Gastroesophageal sphincter (tissue), 4 donors: Measurements from ENCODE around the gene ABTB2. TPM values are rescaled to one million over a fixed set of nuclear protein-coding genes. Genes with fewer than 3 reads are reported as not detected.

Experiments
- ATAC-seq: fragments of 150-250 bp; one replicate; pipeline ENCODE4 v1.9.1; 2016; ENCODE audit warnings: mild to moderate bottlenecking, moderate library complexity
- H3K27ac ChIP-seq, 4 donors: fragments of 200-600 bp; sonication (generic) in 3 of 4; 1 replicate in 3 of 4; 2 replicates in 1 of 4; pipeline ENCODE4 v1.5.1; 2016 to 2019
- H3K27me3 ChIP-seq: fragments of 200-600 bp; sonication (generic); one replicate; pipeline ENCODE4 v1.5.1; 2019
- H3K36me3 ChIP-seq, 2 donors: fragments of 200-600 bp; sonication (generic); one replicate each; pipeline ENCODE4 v1.5.1; 2019; ENCODE audit warnings: control low read depth in 1 of 2
- H3K4me1 ChIP-seq, 3 donors: fragments of 200-600 bp; sonication (generic); 1 replicate in 2 of 3; 2 replicates in 1 of 3; pipeline ENCODE4 v1.5.1; 2016 to 2019; ENCODE audit warnings: control low read depth in 2 of 3
- H3K4me3 ChIP-seq, 2 donors: fragments of 200-600 bp; sonication (generic); one replicate each; pipeline ENCODE4 v1.5.1; 2019; ENCODE audit warnings: mild to moderate bottlenecking in 1 of 2, moderate library complexity in 1 of 2
- H3K9me3 ChIP-seq, 3 donors: fragments of 200-600 bp; sonication (generic); one replicate each; pipeline ENCODE4 v1.5.1; 2017 to 2019; ENCODE audit warnings: control low read depth in 2 of 3
- EP300 ChIP-seq: sonication (generic); formaldehyde crosslinking; IDR thresholded peaks from one replicate; pipeline ENCODE4 v1.6.1; 2017; ENCODE audit warnings: antibody characterized with exemption, mild to moderate bottlenecking
- POLR2A ChIP-seq, 2 donors: fragments of 450-650 bp; IDR thresholded peaks; one replicate each; pipeline ENCODE4 v1.6.1; 2017; ENCODE audit warnings: antibody characterized with exemption in 2 of 2, mild to moderate bottlenecking in 2 of 2, moderate library complexity in 1 of 2
- POLR2AphosphoS5 ChIP-seq: sonication (generic); formaldehyde crosslinking; IDR thresholded peaks from one replicate; pipeline ENCODE4 v1.6.1; 2017; ENCODE audit warnings: antibody characterized with exemption
- WGBS, 2 donors: methylation state at CpG; one replicate each; pipeline ENCODE4 v1.1.5; 2018; ENCODE audit warnings: low coverage in 1 of 2; 5-methylcytosine and 5-hydroxymethylcytosine counted together
- total RNA-seq, 4 donors: library from RNA; depleted of rRNA; stranded (reverse); fragments of >200 nt; gene quantifications; one replicate each; pipeline ENCODE4 v1.1.0, GENCODE V29; 2016
- TF ChIP-seq, protein P1 (sequence below), 4 experiments: fragments of 200-600 bp in 2 of 4; fragments of 450-650 bp in 2 of 4; sonication (generic) in 1 of 4; IDR thresholded peaks; one replicate each; pipeline ENCODE4 v1.5.1; 2017 to 2019; ENCODE audit warnings: antibody characterized with exemption in 4 of 4, mild to moderate bottlenecking in 2 of 4, moderate library complexity in 2 of 4

The ABTB2 gene
- total RNA-seq, 4 donors from 2014 or later: 4.1 to 11.0 (median 7.5) TPM

DNA sequence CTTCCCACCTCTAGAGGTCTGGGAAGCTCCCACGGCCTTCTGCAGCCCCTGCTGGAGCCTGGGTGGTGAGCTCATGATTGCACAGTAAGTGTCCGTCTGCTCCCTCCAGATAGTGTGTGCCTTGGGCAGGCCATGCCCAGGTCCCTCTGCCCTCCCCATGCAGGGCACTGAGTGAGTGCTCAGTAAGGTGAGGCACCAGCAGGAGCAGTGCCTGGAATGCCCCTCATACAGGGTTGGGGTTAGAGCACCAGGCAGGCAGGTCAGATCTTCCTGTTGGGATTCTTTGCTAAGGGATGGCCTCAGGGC lies 202.1 kb downstream of the ABTB2 start:
- TF ChIP-seq, protein P1, sequence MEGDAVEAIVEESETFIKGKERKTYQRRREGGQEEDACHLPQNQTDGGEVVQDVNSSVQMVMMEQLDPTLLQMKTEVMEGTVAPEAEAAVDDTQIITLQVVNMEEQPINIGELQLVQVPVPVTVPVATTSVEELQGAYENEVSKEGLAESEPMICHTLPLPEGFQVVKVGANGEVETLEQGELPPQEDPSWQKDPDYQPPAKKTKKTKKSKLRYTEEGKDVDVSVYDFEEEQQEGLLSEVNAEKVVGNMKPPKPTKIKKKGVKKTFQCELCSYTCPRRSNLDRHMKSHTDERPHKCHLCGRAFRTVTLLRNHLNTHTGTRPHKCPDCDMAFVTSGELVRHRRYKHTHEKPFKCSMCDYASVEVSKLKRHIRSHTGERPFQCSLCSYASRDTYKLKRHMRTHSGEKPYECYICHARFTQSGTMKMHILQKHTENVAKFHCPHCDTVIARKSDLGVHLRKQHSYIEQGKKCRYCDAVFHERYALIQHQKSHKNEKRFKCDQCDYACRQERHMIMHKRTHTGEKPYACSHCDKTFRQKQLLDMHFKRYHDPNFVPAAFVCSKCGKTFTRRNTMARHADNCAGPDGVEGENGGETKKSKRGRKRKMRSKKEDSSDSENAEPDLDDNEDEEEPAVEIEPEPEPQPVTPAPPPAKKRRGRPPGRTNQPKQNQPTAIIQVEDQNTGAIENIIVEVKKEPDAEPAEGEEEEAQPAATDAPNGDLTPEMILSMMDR (IDR thresholded peaks at IDR 0.05): no peak
- TF ChIP-seq POLR2A (IDR thresholded peaks at IDR 0.05) (no peak), POLR2AphosphoS5 (no peak), EP300 (no peak)
- Histone ChIP-seq H3K4me1 (peaks cover 0 to 44% (median 19%) of the 10 kb centered on the region in 3 donors), H3K9me3 (no peaks in the 10 kb centered on the region), H3K27me3 (no peaks in the 10 kb centered on the region), H3K36me3 (peaks cover 0 to 61% of the 10 kb centered on the region in 2 donors), H3K27ac (peak overlapping the region in 3 of 4 donors; percentile 75 to 79 (median 78)), H3K4me3 (no peak overlapping the region)
- no CpG with 5 or more reads among the region's 2 CpGs for WGBS, 2 donors
- peak; percentile 18 for ATAC-seq

DNA sequence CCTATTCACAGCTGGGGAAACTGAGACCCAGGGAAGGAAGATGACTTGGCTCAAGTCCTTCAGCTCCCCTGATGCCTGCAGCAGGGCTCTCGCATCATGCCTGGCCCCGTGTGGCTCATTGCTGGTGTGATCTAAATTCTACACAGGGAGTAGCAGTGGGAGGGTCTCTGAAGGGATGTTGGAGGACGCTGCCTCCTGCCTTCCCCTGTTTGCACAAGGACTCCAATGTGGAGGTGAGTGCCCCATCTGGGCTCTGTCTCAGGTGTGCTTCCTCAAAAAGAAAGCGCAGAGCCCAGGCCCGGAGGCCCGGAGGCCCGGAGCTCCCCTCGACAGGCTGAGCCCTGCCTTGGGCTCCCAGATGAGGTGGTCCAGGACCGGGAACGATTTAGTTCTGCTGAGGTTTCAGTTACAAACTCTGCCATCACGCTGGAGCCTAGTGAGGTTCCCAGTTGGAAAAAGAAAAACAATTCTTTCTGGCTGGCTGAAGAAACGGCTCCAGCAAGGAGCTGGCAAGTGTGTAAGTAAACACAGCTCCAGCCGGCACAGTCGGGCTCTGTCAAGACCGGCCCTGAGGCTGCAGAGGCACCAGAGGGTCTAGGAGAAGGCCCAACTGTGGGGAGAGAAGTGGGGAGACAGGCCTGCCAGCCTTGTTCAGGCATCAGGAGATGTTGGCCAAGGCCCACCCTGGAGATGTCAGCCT lies 202.6 kb downstream of the ABTB2 start:
- H3K4me3 ChIP-seq: no peak overlapping the region
- peak overlapping the region; percentile 6 to 79 (median 76) for H3K27ac ChIP-seq
- WGBS, 2 donors: 6% methylated on average over 3 of the region's 15 CpGs; no CpG with 5 or more reads in 1 of the 2 donors
- H3K4me1 ChIP-seq: peaks cover 0 to 44% (median 19%) of the 10 kb centered on the region in 3 donors
- no peaks in the 10 kb centered on the region for H3K27me3 ChIP-seq
- H3K36me3 ChIP-seq: peaks cover 0 to 61% of the 10 kb centered on the region in 2 donors
- no peak for TF ChIP-seq POLR2AphosphoS5
- TF ChIP-seq EP300: no peak
- TF ChIP-seq, protein P1 (IDR thresholded peaks at IDR 0.05): no peak
- TF ChIP-seq POLR2A (IDR thresholded peaks at IDR 0.05): no peak
- ATAC-seq: peak; percentile 56
- no peaks in the 10 kb centered on the region for H3K9me3 ChIP-seq

DNA sequence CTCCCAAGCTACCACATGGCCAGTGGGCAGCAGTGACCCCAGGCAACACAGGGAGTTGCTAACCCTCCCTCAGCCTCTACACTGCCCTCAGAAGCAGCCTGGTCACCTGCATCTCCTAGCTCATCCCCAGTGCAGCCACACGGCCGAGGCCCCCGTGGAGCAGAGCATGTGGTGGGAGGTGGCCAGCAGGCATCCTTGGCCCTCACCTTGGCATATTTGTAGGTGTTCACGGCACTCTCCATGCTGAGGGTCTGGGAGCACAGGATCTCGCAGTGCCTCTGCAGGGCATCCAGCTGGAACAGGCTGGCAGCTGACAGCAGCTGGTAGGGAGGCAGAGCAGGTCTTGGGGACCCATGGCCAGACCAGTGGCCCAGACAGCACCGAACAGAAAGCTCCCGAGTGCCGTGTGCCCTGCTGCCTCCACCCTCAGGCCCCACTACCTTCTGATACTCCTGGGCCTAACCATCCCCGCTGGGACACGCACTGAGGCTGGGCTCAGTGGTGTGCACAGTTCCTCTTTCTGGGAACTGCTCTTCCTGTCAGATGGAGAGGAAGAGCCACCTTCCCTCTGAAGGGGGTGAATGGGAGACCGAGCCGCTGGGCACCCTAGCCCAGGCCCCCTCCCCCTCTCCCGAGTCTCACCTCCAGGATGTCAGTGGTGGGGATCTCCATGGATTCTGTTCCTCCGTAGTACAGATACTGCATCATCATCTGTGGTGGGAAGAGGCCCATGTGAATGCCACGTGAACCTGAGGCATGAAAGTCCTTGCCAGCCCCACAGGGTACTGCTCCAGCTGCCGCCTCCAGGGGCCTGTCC lies 203.5 kb downstream of the ABTB2 start:
- no peak overlapping the region for H3K4me3 ChIP-seq
- peak overlapping the region in 3 of 4 donors; percentile 75 to 79 (median 78) for H3K27ac ChIP-seq
- no peaks in the 10 kb centered on the region for H3K9me3 ChIP-seq
- H3K27me3 ChIP-seq: no peaks in the 10 kb centered on the region
- peaks cover 0 to 44% (median 19%) of the 10 kb centered on the region in 3 donors for H3K4me1 ChIP-seq
- peaks cover 0 to 61% of the 10 kb centered on the region in 2 donors for H3K36me3 ChIP-seq
- ATAC-seq: no peak
- TF ChIP-seq, protein P1 (IDR thresholded peaks at IDR 0.05): no peak
- TF ChIP-seq POLR2A (IDR thresholded peaks at IDR 0.05): no peak
- WGBS, 2 donors: 75% methylated on average over 9 of the region's 16 CpGs; no CpG with 5 or more reads in 1 of the 2 donors

DNA sequence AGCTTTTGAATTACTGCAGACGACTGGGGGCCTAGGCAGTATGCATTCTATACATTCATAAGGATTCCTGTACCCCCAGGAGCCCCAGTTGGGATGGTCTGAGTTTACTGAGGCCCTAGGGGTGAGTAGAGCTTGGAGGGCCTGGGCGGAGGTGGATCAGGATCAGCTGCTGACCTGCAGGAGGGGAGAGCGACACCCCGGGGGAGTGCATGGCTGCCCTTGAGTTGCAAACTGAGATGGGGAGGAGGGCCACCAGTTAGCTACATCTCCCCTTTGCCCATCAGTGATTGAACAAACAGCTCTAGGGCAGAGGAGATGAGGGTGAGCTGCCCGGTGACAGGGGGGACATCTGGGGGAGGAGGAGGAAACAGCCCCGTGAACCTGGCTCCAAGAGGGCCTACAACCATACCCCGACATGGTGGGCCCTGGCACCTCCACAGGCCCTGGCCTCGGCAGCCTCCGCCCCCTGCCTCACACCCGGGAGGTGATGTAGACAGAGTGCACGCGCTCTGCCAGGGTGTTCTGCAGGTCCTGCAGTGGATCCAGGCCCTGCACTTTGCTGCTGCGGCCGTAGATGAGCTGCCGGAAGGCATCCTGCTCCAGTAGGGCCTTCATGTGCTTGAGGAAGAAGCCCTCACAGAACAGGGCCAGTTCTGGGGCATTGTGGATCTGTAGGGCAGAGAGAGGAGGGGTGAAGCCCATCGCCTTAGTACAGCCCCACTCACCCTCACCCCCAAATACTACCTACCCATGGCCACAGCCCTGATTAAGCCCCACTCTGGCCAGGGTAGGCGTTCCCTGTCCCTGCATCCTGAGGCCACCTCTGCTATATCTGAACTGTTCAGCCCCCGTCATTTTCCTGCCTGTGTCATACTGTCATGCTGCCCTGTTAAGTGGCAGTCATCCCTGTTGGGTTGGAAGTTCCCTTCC lies 205.6 kb downstream of the ABTB2 start:
- Histone ChIP-seq H3K9me3 (no peaks in the 10 kb centered on the region), H3K27me3 (no peaks in the 10 kb centered on the region), H3K36me3 (peaks cover 0 to 70% of the 10 kb centered on the region in 2 donors), H3K4me1 (peaks cover 0 to 34% (median 19%) of the 10 kb centered on the region in 3 donors), H3K4me3 (no peak overlapping the region), H3K27ac (no peak overlapping the region)
- WGBS, 2 donors: 77% methylated on average over 2 of the region's 18 CpGs; no CpG with 5 or more reads in 1 of the 2 donors
- no peak for ATAC-seq
- TF ChIP-seq EP300: no peak
- no peak for TF ChIP-seq POLR2AphosphoS5
- no peak for TF ChIP-seq POLR2A (IDR thresholded peaks at IDR 0.05)
- TF ChIP-seq, protein P1 (IDR thresholded peaks at IDR 0.05): no peak
